KMS-11 (cell line): Measurements from ENCODE around the gene KASH5.

Experiments
- H2AFZ ChIP-seq: fragments of 200-600 bp; sonication (generic); 2 replicates; pipeline ENCODE4 v1.6.1; 2016; ENCODE audit warnings: antibody characterized with exemption, mixed run types, low read depth
- H3K27ac ChIP-seq: fragments of 200-600 bp; sonication (generic); 2 replicates; pipeline ENCODE4 v1.6.1; 2016; ENCODE audit warnings: mild to moderate bottlenecking, mixed run types
- H3K27me3 ChIP-seq: fragments of 200-600 bp; sonication (generic); 2 replicates; pipeline ENCODE4 v1.6.1; 2017; ENCODE audit warnings: mild to moderate bottlenecking, low read depth, mixed run types, moderate library complexity; ENCODE audit not compliant: insufficient read depth
- H3K36me3 ChIP-seq: fragments of 200-600 bp; sonication (generic); 2 replicates; pipeline ENCODE4 v1.6.1; 2017; ENCODE audit warnings: mild to moderate bottlenecking, mixed run types; ENCODE audit not compliant: insufficient read depth
- H3K4me1 ChIP-seq: fragments of 200-600 bp; sonication (generic); 2 replicates; pipeline ENCODE4 v1.6.1; 2016; ENCODE audit warnings: mild to moderate bottlenecking, low read depth, mixed run types; ENCODE audit not compliant: poor library complexity, severe bottlenecking
- H3K4me2 ChIP-seq: fragments of 200-600 bp; sonication (generic); 2 replicates; pipeline ENCODE4 v1.7.0; 2016; ENCODE audit warnings: mild to moderate bottlenecking, mixed run types
- H3K4me3 ChIP-seq: fragments of 200-600 bp; sonication (generic); IDR thresholded peaks from 2 replicates; pipeline ENCODE4 v1.6.1; 2017; ENCODE audit warnings: low read depth, low read length, mixed read lengths; ENCODE audit not compliant: insufficient read depth
- H3K79me2 ChIP-seq: fragments of 200-600 bp; sonication (generic); 2 replicates; pipeline ENCODE4 v1.6.1; 2016; ENCODE audit warnings: low read depth, mixed run types; ENCODE audit not compliant: insufficient read depth
- H3K9ac ChIP-seq: fragments of 200-600 bp; sonication (generic); 2 replicates; pipeline ENCODE4 v1.6.1; 2016; ENCODE audit warnings: mild to moderate bottlenecking, mixed run types
- H4K20me1 ChIP-seq: fragments of 200-600 bp; sonication (generic); 2 replicates; pipeline ENCODE4 v1.6.1; 2016; ENCODE audit warnings: mild to moderate bottlenecking, mixed run types; ENCODE audit not compliant: insufficient read depth
- CTCF ChIP-seq: fragments of 200-600 bp; sonication (generic); conservative IDR thresholded peaks from 2 replicates; pipeline ENCODE4 v1.6.1; 2017; ENCODE audit warnings: low read depth, mild to moderate bottlenecking, antibody characterized with exemption, low read length, moderate library complexity, mixed read lengths

Gene KASH5

GRCh38 chr19:49383599-49383998 lies 4.5 kb upstream of the KASH5 start:
- H3K9ac ChIP-seq, result no peak overlapping the region
- peaks cover 58% of the 10 kb centered on the region for H3K27me3 ChIP-seq
- H3K36me3 ChIP-seq, result no peaks in the 10 kb centered on the region
- no peaks in the 10 kb centered on the region for H3K4me1 ChIP-seq
- no peaks in the 10 kb centered on the region for H4K20me1 ChIP-seq
- no peak overlapping the region for H3K27ac ChIP-seq
- H3K4me2 ChIP-seq, result no peak overlapping the region
- H2AFZ ChIP-seq, result no peak overlapping the region
- TF ChIP-seq CTCF, result no peak
- no peak overlapping the region for H3K4me3 ChIP-seq
- no peaks in the 10 kb centered on the region for H3K79me2 ChIP-seq

GRCh38 chr19:49389406-49389805 lies 1.4 kb downstream of the KASH5 start:
- Histone ChIP-seq H3K4me2 (no peak overlapping the region), H3K9ac (no peak overlapping the region), H3K79me2 (no peaks in the 10 kb centered on the region), H2AFZ (no peak overlapping the region), H3K4me3 (no peak overlapping the region), H3K27ac (no peak overlapping the region), H4K20me1 (no peaks in the 10 kb centered on the region), H3K4me1 (peaks cover 3% of the 10 kb centered on the region), H3K36me3 (no peaks in the 10 kb centered on the region), H3K27me3 (peaks cover 58% of the 10 kb centered on the region)
- no peak for TF ChIP-seq CTCF

- Histone ChIP-seq H3K4me2 (no peak overlapping the region), H3K9ac (no peak overlapping the region), H3K4me1 (peaks cover 3% of the 10 kb centered on the region), H4K20me1 (no peaks in the 10 kb centered on the region), H3K4me3 (no peak overlapping the region), H3K79me2 (no peaks in the 10 kb centered on the region), H3K27ac (no peak overlapping the region), H2AFZ (no peak overlapping the region), H3K36me3 (no peaks in the 10 kb centered on the region), H3K27me3 (peaks cover 55% of the 10 kb centered on the region)
- TF ChIP-seq CTCF, result no peak
Observed at GRCh38 chr19:49390131-49390928, 2.3 kb downstream of the KASH5 start.

- H2AFZ ChIP-seq, result no peak overlapping the region
- H3K4me2 ChIP-seq, result no peak overlapping the region
- no peak overlapping the region for H3K9ac ChIP-seq
Observed at GRCh38 chr19:49390929-49391359, 2.9 kb downstream of the KASH5 start.

More at GRCh38 chr19:49390929-49391359, 2.9 kb downstream of the KASH5 start:
- no peaks in the 10 kb centered on the region for H3K36me3 ChIP-seq
- H3K4me3 ChIP-seq, result no peak overlapping the region
- H3K4me1 ChIP-seq, result peaks cover 7% of the 10 kb centered on the region
- no peak for TF ChIP-seq CTCF
- H4K20me1 ChIP-seq, result no peaks in the 10 kb centered on the region
- H3K79me2 ChIP-seq, result no peaks in the 10 kb centered on the region
- H3K27me3 ChIP-seq, result peaks cover 51% of the 10 kb centered on the region
- H3K27ac ChIP-seq, result no peak overlapping the region
